SW 1271 (cell line): ENCODE data around the gene CDKN2B-AS1.

Experiments used
- DNase-seq, 2 experiments: peaks; one replicate each; lab custom pipeline; 2025; lab: John Stamatoyannopoulos, UW

CDKN2B-AS1 gene

GRCh38 chr9:22154064-22154463 lies 159.5 kb downstream of the CDKN2B-AS1 start:
- DNase-seq = no peak

GRCh38 chr9:22156586-22156985 lies 162.0 kb downstream of the CDKN2B-AS1 start:
- DNase-seq = no peak

GRCh38 chr9:22157276-22157675 lies 162.7 kb downstream of the CDKN2B-AS1 start:
- DNase-seq = no peak

GRCh38 chr9:22157828-22158227 lies 163.2 kb downstream of the CDKN2B-AS1 start:
- DNase-seq = no peak

DNA sequence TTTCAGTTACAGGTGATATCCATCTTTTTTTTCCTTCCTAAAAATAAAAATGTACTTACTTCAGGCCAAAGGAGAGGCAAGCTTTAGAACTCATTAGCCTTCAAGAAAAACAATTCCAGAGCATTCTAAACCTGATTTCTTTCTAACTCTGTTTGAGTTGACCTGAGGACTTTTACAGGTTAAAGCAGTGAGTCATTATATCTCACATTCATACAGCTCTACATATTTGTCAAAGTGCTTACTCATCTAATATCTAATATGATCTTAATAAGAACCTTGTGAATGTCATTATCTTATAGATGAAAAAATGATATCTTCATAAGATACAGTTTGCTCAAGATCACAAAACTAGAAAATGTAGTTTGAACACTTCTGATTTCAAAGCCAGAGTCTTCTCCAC lies 163.7 kb downstream of the CDKN2B-AS1 start:
- DNase-seq = no peak

DNA sequence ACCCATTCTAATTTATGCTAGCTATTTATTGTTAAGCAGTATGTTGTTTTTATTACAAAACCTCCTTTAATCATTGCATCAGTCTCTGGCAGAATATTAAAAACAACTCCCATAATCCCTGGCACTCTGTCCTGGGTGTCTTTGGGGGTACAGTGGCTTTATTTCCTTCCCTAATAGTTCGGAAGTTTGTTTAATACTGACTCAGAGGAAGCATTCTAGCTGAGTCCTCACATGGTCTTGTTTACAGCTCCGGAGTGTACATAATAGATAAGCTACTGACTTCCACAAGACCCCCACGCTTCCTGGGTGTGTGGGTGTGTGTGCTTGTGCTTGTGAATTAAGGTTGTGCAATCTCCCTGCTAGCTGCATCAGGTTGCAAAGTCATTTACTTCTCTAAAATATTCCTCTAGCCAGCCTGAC lies 164.3 kb downstream of the CDKN2B-AS1 start:
- no peak for DNase-seq

- no peak for DNase-seq
These were observed 165.0 kb downstream of the CDKN2B-AS1 start for GRCh38 chr9:22159586-22159985.

DNA sequence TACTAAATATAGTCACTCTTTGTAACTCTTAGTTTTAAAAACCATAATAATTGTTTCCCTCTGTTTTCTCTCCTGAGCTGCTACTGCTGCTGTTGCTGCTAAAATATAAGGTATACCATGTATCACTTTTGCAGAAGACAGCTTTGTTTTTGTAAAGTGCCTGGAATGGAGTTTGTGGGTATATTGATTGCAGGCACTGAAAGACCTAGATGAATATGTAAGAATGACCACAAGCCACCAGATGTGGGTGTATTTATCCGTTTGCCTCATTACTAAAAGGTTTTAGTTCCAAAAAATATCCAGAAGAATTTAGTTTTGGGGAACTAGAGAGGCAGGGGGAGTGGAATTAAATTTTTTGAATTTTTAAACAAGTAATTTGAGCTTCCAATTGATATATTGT lies 165.6 kb downstream of the CDKN2B-AS1 start:
- no peak for DNase-seq

DNA sequence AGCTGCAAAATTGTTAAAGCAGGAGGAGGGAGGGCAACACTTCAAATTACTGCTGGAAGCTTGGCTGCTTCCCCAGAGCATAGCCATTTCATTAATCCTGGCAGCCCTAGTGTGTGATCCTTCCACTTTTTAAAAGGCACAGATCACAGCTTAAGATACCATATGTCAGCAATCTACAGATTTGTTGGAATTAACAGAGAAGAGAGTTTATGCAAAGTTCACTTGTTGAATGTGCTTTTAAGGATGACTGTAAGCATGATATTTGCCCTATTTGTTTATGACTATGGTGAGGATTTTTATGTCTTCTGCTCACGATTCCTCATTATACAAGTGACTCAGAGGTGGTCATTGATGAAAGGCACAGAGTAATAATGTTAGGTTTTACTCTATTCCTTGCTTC lies 170.6 kb downstream of the CDKN2B-AS1 start:
- DNase-seq = no peak

DNA sequence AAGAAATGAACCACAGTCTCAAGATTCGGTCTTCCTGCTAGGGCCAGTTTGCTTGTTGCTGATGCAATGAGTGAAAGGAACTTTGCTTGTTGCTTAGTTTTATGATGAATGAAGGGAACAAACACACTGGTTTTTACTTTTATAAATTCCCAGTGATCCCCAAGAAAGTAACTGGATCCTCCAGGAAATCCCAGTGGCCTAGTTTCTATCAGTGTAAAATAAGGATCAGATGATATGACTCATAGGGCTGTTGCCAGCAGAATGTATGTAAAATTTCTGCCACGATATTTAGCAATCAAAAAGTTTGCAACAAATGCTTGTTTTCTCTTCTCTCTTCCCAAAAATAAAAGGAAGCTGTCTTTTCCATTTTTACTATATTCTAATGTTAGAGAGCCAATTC lies 174.7 kb downstream of the CDKN2B-AS1 start:
- DNase-seq = no peak

DNA sequence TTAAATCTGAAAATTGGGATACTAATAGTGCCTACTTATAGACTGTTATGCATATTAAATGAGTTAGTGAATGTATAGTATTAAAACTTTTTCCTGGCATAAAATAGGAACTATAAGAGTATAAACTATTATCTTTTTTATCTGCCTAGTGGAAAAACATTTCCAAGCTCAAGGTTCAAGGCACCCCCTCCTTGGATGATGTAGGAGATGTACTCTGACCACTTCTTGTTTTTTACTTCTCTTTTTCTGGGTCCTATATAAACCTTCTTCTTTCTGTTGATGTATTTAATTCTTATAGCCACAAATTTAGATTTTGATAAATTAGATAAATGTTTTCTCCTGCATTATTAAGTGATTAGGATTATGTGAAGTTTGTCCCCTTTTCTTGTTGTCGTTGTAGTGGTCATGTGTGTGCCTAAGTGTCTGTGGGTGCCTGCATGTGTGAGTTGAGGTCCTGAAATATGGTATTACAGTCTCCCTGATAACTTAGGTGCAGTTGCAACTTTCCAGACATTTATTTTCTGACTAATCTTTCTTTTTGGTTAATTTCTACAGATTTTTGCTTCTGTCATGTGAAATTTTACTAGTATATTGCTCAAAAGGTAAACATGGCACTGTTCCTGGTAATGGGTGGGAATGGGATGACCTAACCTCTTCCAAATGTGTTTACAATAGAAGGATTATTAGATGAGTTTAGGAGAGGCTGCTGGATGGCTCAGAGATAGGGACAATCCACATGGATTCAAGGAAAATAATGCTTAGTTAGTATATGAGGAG lies 175.3 kb downstream of the CDKN2B-AS1 start:
- no peak for DNase-seq
